Subcutaneous abdominal adipose tissue (tissue), 5 donors: ENCODE data around the gene ATP4A.
A peak's percentile ranks its signal among the peaks of the same experiment; 100 is the strongest.

ENCODE experiments used
- H3K27ac ChIP-seq: one replicate; pipeline ENCODE4 v1.7.0; 2013; ENCODE audit warnings: low read depth, mild to moderate bottlenecking, inconsistent platforms, low read length, moderate library complexity
- H3K27me3 ChIP-seq, 5 donors: one replicate each; pipeline ENCODE4 v1.7.0; 2013; ENCODE audit warnings: low read length in 5 of 5, inconsistent platforms in 1 of 5; ENCODE audit not compliant: control insufficient read depth in 5 of 5, insufficient read depth in 4 of 5
- H3K36me3 ChIP-seq, 5 donors: one replicate each; pipeline ENCODE4 v1.7.0; 2013; ENCODE audit warnings: low read length in 5 of 5; ENCODE audit not compliant: control insufficient read depth in 5 of 5, insufficient read depth in 5 of 5
- H3K4me1 ChIP-seq, 5 donors: one replicate each; pipeline ENCODE4 v1.7.0; 2013; ENCODE audit warnings: low read length in 5 of 5, mild to moderate bottlenecking in 3 of 5, moderate library complexity in 1 of 5; ENCODE audit not compliant: control insufficient read depth in 5 of 5, insufficient read depth in 5 of 5
- H3K4me3 ChIP-seq, 5 donors: one replicate each; pipeline ENCODE4 v1.7.0; 2013; ENCODE audit warnings: low read length in 5 of 5, low read depth in 1 of 5
- H3K9ac ChIP-seq, 5 donors: one replicate each; pipeline ENCODE4 v1.7.0; 2013; ENCODE audit warnings: low read length in 5 of 5, mild to moderate bottlenecking in 4 of 5, moderate library complexity in 3 of 5
- H3K9me3 ChIP-seq, 5 donors: one replicate each; pipeline ENCODE4 v1.7.0; 2013; ENCODE audit warnings: low read length in 5 of 5; ENCODE audit not compliant: control insufficient read depth in 5 of 5
- donor health status: healthy.
- donor health status: healthy.
- donor health status: healthy.
- donor health status: healthy.
- donor health status: healthy.

The ATP4A gene

DNA sequence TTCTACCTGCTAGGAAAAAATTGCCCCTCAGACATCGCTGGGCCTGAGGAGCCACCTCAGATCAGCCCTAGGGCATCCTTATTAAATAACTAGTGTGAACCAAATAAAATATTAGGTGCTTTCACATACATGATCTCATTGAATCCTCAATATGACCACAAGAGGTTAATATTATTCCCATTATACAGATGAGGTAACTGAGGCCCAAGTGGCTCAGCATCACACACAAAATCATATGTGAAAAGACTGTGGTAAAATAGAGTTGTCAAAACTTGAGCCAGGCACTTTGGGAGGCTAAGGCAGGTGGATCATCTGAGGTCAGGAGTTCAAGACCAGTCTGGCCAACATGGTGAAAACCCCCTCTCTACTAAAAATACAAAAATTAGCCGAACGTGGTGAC lies 47.1 kb downstream of the ATP4A start:
- peaks cover 16 to 32% (median 25%) of the 10 kb centered on the region in 5 donors for H3K27me3 ChIP-seq
- no peak overlapping the region for H3K9ac ChIP-seq
- peaks cover 0 to 6% (median 0%) of the 10 kb centered on the region in 5 donors for H3K4me1 ChIP-seq
- H3K4me3 ChIP-seq: no peak overlapping the region
- no peaks in the 10 kb centered on the region for H3K9me3 ChIP-seq
- no peaks in the 10 kb centered on the region for H3K36me3 ChIP-seq
- H3K27ac ChIP-seq: no peak overlapping the region

GRCh38 chr19:35514282-35514809 lies 49.1 kb downstream of the ATP4A start:
- Histone ChIP-seq H3K36me3 (no peaks in the 10 kb centered on the region), H3K4me1 (peaks cover 0 to 19% (median 13%) of the 10 kb centered on the region in 5 donors), H3K27ac (no peak overlapping the region), H3K9me3 (no peaks in the 10 kb centered on the region), H3K27me3 (peaks cover 28 to 44% (median 43%) of the 10 kb centered on the region in 5 donors), H3K9ac (no peak overlapping the region), H3K4me3 (no peak overlapping the region)

DNA sequence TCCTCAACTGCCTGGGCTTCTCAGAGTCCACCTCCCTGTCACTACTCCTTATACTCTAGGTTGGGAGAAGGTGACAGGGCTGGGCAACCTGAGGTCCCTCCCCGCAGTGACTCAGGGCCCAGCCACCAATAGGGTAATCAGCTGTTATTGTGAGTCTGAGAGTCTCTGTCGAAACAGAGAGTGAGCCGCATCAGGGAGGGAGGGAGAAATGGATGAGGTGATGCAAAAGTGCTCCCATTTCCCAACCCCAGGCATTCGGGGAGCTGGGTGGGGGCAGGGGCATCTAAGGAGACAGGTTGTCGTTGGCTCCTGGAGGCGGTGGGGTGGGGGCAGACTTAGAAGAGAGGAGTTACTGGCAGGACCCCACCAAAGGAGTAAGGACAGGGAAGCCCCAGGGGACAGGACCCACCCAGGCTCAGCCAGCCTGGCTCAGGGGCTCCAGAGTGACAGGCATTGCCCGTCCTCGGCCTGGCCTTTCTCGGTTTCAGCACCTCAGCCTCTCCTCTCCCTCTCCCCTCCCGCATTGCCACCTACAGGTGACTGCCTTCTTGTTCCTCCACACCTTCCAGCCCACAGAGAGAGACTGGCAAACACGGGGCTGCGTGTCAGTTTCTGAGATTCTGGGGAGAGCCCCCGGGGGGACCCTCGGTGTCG lies 49.7 kb downstream of the ATP4A start, which contains the start of gene DMKN:
TSS of gene DMKN (minus strand) at position 22 of the 654 bp plus-strand sequence. CDS start 174 bp downstream, outside the sequence.
- peaks cover 0 to 20% (median 13%) of the 10 kb centered on the region in 5 donors for H3K4me1 ChIP-seq
- peaks cover 32 to 48% (median 45%) of the 10 kb centered on the region in 5 donors for H3K27me3 ChIP-seq
- no peak within 1 kb of the TSS for H3K4me3 ChIP-seq
- no peak within 1 kb of the TSS for H3K9ac ChIP-seq
- H3K9me3 ChIP-seq: no peaks in the 10 kb centered on the region
- no peak within 1 kb of the TSS for H3K27ac ChIP-seq
- H3K36me3 ChIP-seq: no peaks in the 10 kb centered on the region

GRCh38 chr19:35512831-35513627 lies 50.4 kb downstream of the ATP4A start:
- H3K27ac ChIP-seq: no peak overlapping the region
- H3K9ac ChIP-seq: no peak overlapping the region
- no peak overlapping the region for H3K4me3 ChIP-seq
- no peaks in the 10 kb centered on the region for H3K36me3 ChIP-seq
- H3K4me1 ChIP-seq: peaks cover 0 to 20% (median 13%) of the 10 kb centered on the region in 5 donors
- H3K27me3 ChIP-seq: peaks cover 32 to 52% (median 46%) of the 10 kb centered on the region in 5 donors
- H3K9me3 ChIP-seq: no peaks in the 10 kb centered on the region

- Histone ChIP-seq H3K36me3 (no peaks in the 10 kb centered on the region), H3K9ac (no peak overlapping the region), H3K27me3 (peaks cover 46 to 57% (median 54%) of the 10 kb centered on the region in 5 donors), H3K4me1 (peaks cover 0 to 20% (median 13%) of the 10 kb centered on the region in 5 donors), H3K9me3 (no peaks in the 10 kb centered on the region), H3K4me3 (no peak overlapping the region), H3K27ac (no peak overlapping the region)
Observed at GRCh38 chr19:35511337-35511736, 52.1 kb downstream of the ATP4A start.

GRCh38 chr19:35510626-35510964 lies 52.9 kb downstream of the ATP4A start:
- H3K4me3 ChIP-seq: peak overlapping the region in 2 of 5 donors; percentile 50 to 54
- H3K9me3 ChIP-seq: no peaks in the 10 kb centered on the region
- no peaks in the 10 kb centered on the region for H3K36me3 ChIP-seq
- peaks cover 47 to 64% (median 54%) of the 10 kb centered on the region in 5 donors for H3K27me3 ChIP-seq
- H3K4me1 ChIP-seq: peaks cover 0 to 20% (median 13%) of the 10 kb centered on the region in 5 donors
- H3K9ac ChIP-seq: no peak overlapping the region
- H3K27ac ChIP-seq: no peak overlapping the region

- no peaks in the 10 kb centered on the region for H3K9me3 ChIP-seq
- H3K4me1 ChIP-seq: peaks cover 0 to 20% (median 13%) of the 10 kb centered on the region in 5 donors
- H3K36me3 ChIP-seq: no peaks in the 10 kb centered on the region
- no peak overlapping the region for H3K27ac ChIP-seq
- H3K9ac ChIP-seq: peak overlapping the region in 1 of 5 donors; percentile 58
- H3K27me3 ChIP-seq: peaks cover 50 to 70% (median 54%) of the 10 kb centered on the region in 5 donors
- peak overlapping the region; percentile 26 to 61 (median 50) for H3K4me3 ChIP-seq
Observed at GRCh38 chr19:35509861-35510625, 53.4 kb downstream of the ATP4A start.

DNA sequence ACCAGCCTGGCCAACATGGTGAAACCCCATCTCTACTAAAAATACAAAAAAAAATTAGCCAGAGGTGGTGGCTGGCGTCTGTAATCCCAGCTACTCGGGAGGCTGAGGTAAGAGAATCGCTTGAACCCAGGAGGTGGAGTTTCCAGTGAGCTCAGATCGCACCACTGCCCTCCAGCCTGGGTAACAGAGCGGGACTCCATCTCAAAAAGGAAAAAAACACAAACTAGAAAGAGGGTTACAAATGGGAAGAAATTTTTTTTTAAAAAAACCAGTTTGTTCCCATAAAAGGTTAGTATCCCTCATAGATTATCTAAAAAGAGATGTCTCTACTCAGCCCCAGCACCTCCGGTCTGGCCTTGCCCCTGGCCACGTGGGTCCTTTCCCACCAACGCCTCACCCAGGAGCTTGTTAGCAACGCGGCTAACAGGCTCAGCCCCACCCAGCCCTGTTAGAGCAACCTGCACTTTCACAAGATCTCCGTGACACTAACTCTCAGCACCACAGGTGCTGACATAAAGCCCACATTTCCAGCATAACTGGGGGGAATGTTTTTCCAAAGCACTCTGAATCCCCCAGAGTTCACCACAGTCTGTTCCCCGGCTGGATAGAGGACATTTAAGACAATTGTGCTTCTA lies 54.3 kb downstream of the ATP4A start:
- H3K9me3 ChIP-seq: no peaks in the 10 kb centered on the region
- no peak overlapping the region for H3K9ac ChIP-seq
- H3K27ac ChIP-seq: no peak overlapping the region
- no peaks in the 10 kb centered on the region for H3K36me3 ChIP-seq
- peaks cover 49 to 66% (median 49%) of the 10 kb centered on the region in 5 donors for H3K27me3 ChIP-seq
- peak overlapping the region in 1 of 5 donors; percentile 50 for H3K4me3 ChIP-seq
- peaks cover 0 to 17% (median 13%) of the 10 kb centered on the region in 5 donors for H3K4me1 ChIP-seq

- Histone ChIP-seq H3K36me3 (no peaks in the 10 kb centered on the region), H3K27me3 (peaks cover 39 to 58% (median 43%) of the 10 kb centered on the region in 5 donors), H3K9ac (no peak overlapping the region), H3K4me3 (no peak overlapping the region), H3K4me1 (peaks cover 0 to 14% (median 11%) of the 10 kb centered on the region in 5 donors), H3K27ac (no peak overlapping the region), H3K9me3 (no peaks in the 10 kb centered on the region)
Observed at GRCh38 chr19:35508129-35508528, 55.3 kb downstream of the ATP4A start.
